HEK293T (cell line): ENCODE measurements around the gene TMEM119.

Experiments used
- BHLHE40 ChIP-seq: fragments of 450-650 bp; IDR thresholded peaks from 2 replicates; pipeline ENCODE4 v1.6.1; 2016; ENCODE audit warnings: mild to moderate bottlenecking, moderate library complexity, borderline replicate concordance
- ELF4 ChIP-seq: fragments of 450-650 bp; IDR thresholded peaks from 2 replicates; pipeline ENCODE4 v1.6.1; 2017; ENCODE audit warnings: antibody characterized with exemption
- FOXK2 ChIP-seq: fragments of 450-650 bp; IDR thresholded peaks from 2 replicates; pipeline ENCODE4 v1.6.1; 2016; ENCODE audit warnings: mild to moderate bottlenecking
- FOXM1 ChIP-seq: fragments of 450-650 bp; IDR thresholded peaks from 2 replicates; pipeline ENCODE4 v1.6.1; 2017; ENCODE audit warnings: mild to moderate bottlenecking, borderline replicate concordance
- NFRKB ChIP-seq: fragments of 450-650 bp; IDR thresholded peaks from 2 replicates; pipeline ENCODE4 v1.6.1; 2016; ENCODE audit warnings: mild to moderate bottlenecking, moderate library complexity
- PKNOX1 ChIP-seq: fragments of 450-650 bp; IDR thresholded peaks from 2 replicates; pipeline ENCODE4 v1.6.1; 2016
- SP1 ChIP-seq: fragments of 450-650 bp; IDR thresholded peaks from 2 replicates; pipeline ENCODE4 v1.6.1; 2017
- SUZ12 ChIP-seq: fragments of 450-650 bp; IDR thresholded peaks from 2 replicates; pipeline ENCODE4 v1.6.1; 2016; ENCODE audit warnings: mild to moderate bottlenecking
- TARDBP ChIP-seq: fragments of 450-650 bp; IDR thresholded peaks from 2 replicates; pipeline ENCODE4 v1.6.1; 2016
- ZNF384 ChIP-seq: fragments of 450-650 bp; IDR thresholded peaks from 2 replicates; pipeline ENCODE4 v1.6.1; 2016

- TF ChIP-seq NFRKB (no peak), PKNOX1 (no peak), FOXM1 (no peak), BHLHE40 (no peak), SUZ12 (no peak), SP1 (no peak), ELF4 (no peak), FOXK2 (no peak), TARDBP (no peak), ZNF384 (no peak)
Measured at GRCh38 chr12:108621161-108621560, 23.3 kb upstream of the TMEM119 start.
